Liver (tissue), 3 donors: ENCODE data around the gene DNM3.

Experiments used
- CTCF ChIP-seq: fragments of 150-350 bp; IDR thresholded peaks from 2 replicates; pipeline ENCODE4 v1.5.1; 2017; ENCODE audit warnings: improper control_type of control experiment, low read depth, low read length; ENCODE audit not compliant: missing input control
- MAX ChIP-seq: IDR thresholded peaks from 2 replicates; pipeline ENCODE4 v1.6.1; 2016; ENCODE audit warnings: antibody characterized with exemption
- RAD21 ChIP-seq, 2 donors: IDR thresholded peaks; 2 replicates each; pipeline ENCODE4 v1.6.1; 2016; ENCODE audit warnings: antibody characterized with exemption in 2 of 2, mild to moderate bottlenecking in 2 of 2
- TAF1 ChIP-seq: conservative IDR thresholded peaks from 2 replicates; pipeline ENCODE4 v1.6.1; 2016; ENCODE audit warnings: antibody characterized with exemption, mild to moderate bottlenecking
- donor health status: healthy.
- donor health status: healthy.

- TF ChIP-seq TAF1 (no peak), CTCF (no peak), MAX (no peak), RAD21 (IDR thresholded peaks at IDR 0.05) (no peak)
These were observed 162.7 kb downstream of the DNM3 start for GRCh38 chr1:172003766-172004530.
